Measurements from ENCODE around the gene ZNF318. TPM values are rescaled to one million over a fixed set of nuclear protein-coding genes. Genes with fewer than 3 reads are reported as not detected.

ZNF318 gene
- total and polyA plus RNA-seq, 12 donors = 5.9 to 19.3 (median 13.2) TPM

- H3K36me3 ChIP-seq (replicated peaks in 1 of 2) = peaks cover 0 to 57% of the 10 kb centered on the region in 2 donors
- no peaks in the 10 kb centered on the region for H3K27me3 ChIP-seq
- intact Hi-C loops (cut with DNase I) = loop anchor here in 1 of 2 donors (5.0 kb wide), 1 partner anchor 72 kb away; no protein-coding TSS in a partner anchor
- no peak for DNase-seq
- H3K9me3 ChIP-seq (replicated peaks in 1 of 3) = no peaks in the 10 kb centered on the region
- WGBS, 4 donors = 92 to 98% (median 95%) methylated on average over 3 to 4 of the region's 4 CpGs
- no peak overlapping the region for H3K4me3 ChIP-seq
- no peaks in the 10 kb centered on the region for H3K4me1 ChIP-seq (replicated peaks in 1 of 2)
- no peak overlapping the region for H3K27ac ChIP-seq
- no peak for TF ChIP-seq POLR2A (IDR thresholded peaks at IDR 0.05)
- no peak for TF ChIP-seq CTCF (IDR thresholded peaks at IDR 0.05)
These were observed 30.3 kb downstream of the ZNF318 start for GRCh38 chr6:43339168-43339567.

DNA sequence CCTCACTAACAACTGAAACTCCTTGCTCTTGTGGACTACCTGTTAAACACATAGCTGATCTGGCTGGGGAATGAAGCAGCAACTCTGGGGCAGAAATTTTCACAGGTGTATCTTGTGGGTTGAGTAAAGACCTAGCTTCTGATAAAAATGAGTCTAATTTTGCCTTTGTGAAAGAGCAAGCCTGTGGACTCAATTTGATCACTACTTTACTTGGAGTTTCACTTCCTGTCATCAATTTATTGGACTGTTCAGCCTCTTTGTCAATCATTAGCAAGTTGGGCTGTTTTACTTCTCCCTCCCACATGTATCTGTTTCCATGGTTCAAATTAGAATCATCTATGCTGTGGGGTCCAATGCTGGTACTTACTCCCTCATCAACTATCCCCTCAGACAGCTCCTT, 31.2 kb downstream of the ZNF318 start:
- H3K27me3 ChIP-seq = no peaks in the 10 kb centered on the region
- H3K4me1 ChIP-seq (replicated peaks in 1 of 2) = no peaks in the 10 kb centered on the region
- no peak for TF ChIP-seq CTCF (IDR thresholded peaks at IDR 0.05)
- TF ChIP-seq POLR2A (IDR thresholded peaks at IDR 0.05) = no peak
- no peak overlapping the region for H3K27ac ChIP-seq
- H3K36me3 ChIP-seq (replicated peaks in 1 of 2) = peaks cover 0 to 55% of the 10 kb centered on the region in 2 donors
- H3K4me3 ChIP-seq = no peak overlapping the region
- H3K9me3 ChIP-seq (replicated peaks in 1 of 3) = no peaks in the 10 kb centered on the region
- intact Hi-C loops (cut with DNase I) = loop anchor here in 1 of 2 donors (5.0 kb wide), 1 partner anchor 71 kb away; no protein-coding TSS in a partner anchor
- DNase-seq = no peak

GRCh38 chr6:43336382-43336781, 33.1 kb downstream of the ZNF318 start:
- Histone ChIP-seq H3K9me3 (replicated peaks in 1 of 3) (no peaks in the 10 kb centered on the region), H3K36me3 (replicated peaks in 1 of 2) (peaks cover 0 to 37% of the 10 kb centered on the region in 2 donors), H3K4me1 (replicated peaks in 1 of 2) (no peaks in the 10 kb centered on the region), H3K27ac (no peak overlapping the region), H3K4me3 (no peak overlapping the region), H3K27me3 (no peaks in the 10 kb centered on the region)
- WGBS, 4 donors = 81 to 88% (median 86%) methylated on average over 3 of the region's 3 CpGs
- TF ChIP-seq POLR2A (IDR thresholded peaks at IDR 0.05) (no peak), CTCF (IDR thresholded peaks at IDR 0.05) (no peak)
- intact Hi-C loops (cut with DNase I) = loop anchor here in 1 of 2 donors (5.0 kb wide), 1 partner anchor 69 kb away; no protein-coding TSS in a partner anchor
- DNase-seq = no peak

GRCh38 chr6:43335469-43335868, 34.0 kb downstream of the ZNF318 start:
- WGBS, 4 donors = 87 to 97% (median 95%) methylated on average over 3 of the region's 3 CpGs

More at GRCh38 chr6:43335469-43335868, 34.0 kb downstream of the ZNF318 start:
- no peaks in the 10 kb centered on the region for H3K4me1 ChIP-seq (replicated peaks in 1 of 2)
- DNase-seq = no peak
- TF ChIP-seq CTCF (IDR thresholded peaks at IDR 0.05) = no peak
- no peak for TF ChIP-seq POLR2A (IDR thresholded peaks at IDR 0.05)
- no peaks in the 10 kb centered on the region for H3K27me3 ChIP-seq
- H3K27ac ChIP-seq = no peak overlapping the region
- peaks cover 0 to 28% of the 10 kb centered on the region in 2 donors for H3K36me3 ChIP-seq (replicated peaks in 1 of 2)
- no peaks in the 10 kb centered on the region for H3K9me3 ChIP-seq (replicated peaks in 1 of 3)
- intact Hi-C loops (cut with DNase I) = loop anchor here (2.0 to 5.0 kb wide), 2 partner anchors 68 to 73 kb away; no protein-coding TSS in a partner anchor
- H3K4me3 ChIP-seq = no peak overlapping the region

All from adrenal gland (tissue), 12 donors.